ENCODE measurements around the gene PTPN14. TPM values are rescaled to one million over a fixed set of nuclear protein-coding genes. Genes with fewer than 3 reads are reported as not detected.

The PTPN14 gene
- total and polyA plus RNA-seq, 2 of the 8 experiments (the other 6 are each of a cell fraction or from before 2014, with no cell fraction given), result 14.4 to 93.6 TPM

DNA sequence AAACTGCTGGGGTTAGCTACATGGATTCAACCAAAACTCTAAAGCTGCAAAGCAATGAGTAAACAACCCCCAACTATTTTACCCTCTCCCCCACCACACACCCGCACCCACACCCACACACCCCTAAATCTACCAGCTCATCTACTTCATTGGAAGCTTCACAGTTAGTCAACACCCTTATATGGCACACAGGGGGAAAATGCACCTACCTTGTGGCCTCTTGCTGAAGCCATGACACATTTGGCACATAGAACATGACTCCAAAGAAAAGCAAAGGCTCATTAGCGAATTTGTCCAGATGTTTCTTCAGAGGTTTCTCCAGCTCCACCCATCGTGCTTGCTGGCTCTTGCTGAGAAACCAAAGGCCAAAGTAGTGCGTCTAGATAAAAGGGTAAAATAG is 99.8 kb downstream of the PTPN14 start:
- no peak overlapping the region for H3K4me3 ChIP-seq (ENCODE audit: extremely low read depth in 1 of 4, insufficient read depth in 2 of 4, low read depth in 3 of 4, low read length in 4 of 4)
- DNase-seq (ENCODE audit: low read depth in 1 of 2, low spot score in 2 of 2) (no peak), FAIRE-seq (no peak)
- H3K4ac ChIP-seq (replicated peaks; ENCODE audit: insufficient read length, low read depth, low read length), result no peak overlapping the region
- H3K79me1 ChIP-seq (ENCODE audit: low read depth, low read length), result no peaks in the 10 kb centered on the region; the same call in 1 of the 2 replicates
- H3K23me2 ChIP-seq (ENCODE audit: low read depth, low read length), result no peaks in the 10 kb centered on the region
- H2BK20ac ChIP-seq (ENCODE audit: low read length), result no peak overlapping the region; the same call in 1 of the 2 replicates
- no peak overlapping the region for H3K9ac ChIP-seq (replicated peaks in 1 of 4; ENCODE audit: extremely low read depth in 1 of 4, low read depth in 3 of 4, low read length in 3 of 4)
- H2BK12ac ChIP-seq (ENCODE audit: low read depth, low read length), result no peak overlapping the region; the same call in 1 of the 2 replicates
- peak overlapping the region; percentile 41; the same call in 1 of the 2 replicates for H2BK5ac ChIP-seq (ENCODE audit: low read depth, low read length)
- H3K14ac ChIP-seq (ENCODE audit: insufficient read length), result no peak overlapping the region
- H3K56ac ChIP-seq (replicated peaks; ENCODE audit: insufficient read length, low read depth, low read length), result no peak overlapping the region
- no peaks in the 10 kb centered on the region for H3K27me3 ChIP-seq (replicated peaks in 1 of 4; ENCODE audit: control insufficient read depth in 3 of 4, extremely low read depth in 1 of 4, insufficient read depth in 3 of 4, low read length in 3 of 4)
- H2AFZ ChIP-seq (ENCODE audit: low read length), result no peak overlapping the region
- H3K23ac ChIP-seq (ENCODE audit: insufficient read length), result no peak overlapping the region
- POLR2A ChIA-PET (ENCODE audit: partially characterized antibody), result interaction anchor here (1.5 to 3.1 kb wide), 2 partner anchors 10 to 99 kb away, joined by 4 to 17 read pairs; partner anchors contain the start of gene PTPN14
- no peaks in the 10 kb centered on the region for H4K20me1 ChIP-seq (replicated peaks in 1 of 2; ENCODE audit: control insufficient read depth in 1 of 2, insufficient read depth in 2 of 2, low read length in 2 of 2)
- no peak overlapping the region for H3K4me2 ChIP-seq (ENCODE audit: insufficient read depth in 1 of 2, low read depth in 2 of 2, low read length in 2 of 2)
- peak overlapping the region; percentile 71; the same call in 1 of the 2 replicates for H2AK5ac ChIP-seq (ENCODE audit: low read depth, low read length)
- H3K4me1 ChIP-seq (replicated peaks in 1 of 4; ENCODE audit: control insufficient read depth in 3 of 4, insufficient read depth in 4 of 4, low read length in 3 of 4), result peaks cover 1 to 28% (median 13%) of the 10 kb centered on the region in 4 experiments; a peak in 6 of 7 replicates
- no peak overlapping the region for H4K5ac ChIP-seq (ENCODE audit: insufficient read length, low read depth, low read length)
- 86% methylated on average over 4 of the region's 4 CpGs; no CpG with 5 or more reads in 1 of the 2 experiments for WGBS, 2 experiments (ENCODE audit: extremely low coverage in 1 of 2, insufficient coverage in 1 of 2, insufficient read length in 1 of 2, insufficient replicate concordance in 2 of 2, low coverage in 1 of 2, low lambda C conversion rate in 2 of 2, missing lambda C conversion rate in 1 of 2)
- H3K27ac ChIP-seq (ENCODE audit: low read depth, low read length), result no peak overlapping the region
- H2BK15ac ChIP-seq (ENCODE audit: low read length), result 0 out of 2 replicates have a peak overlapping the region, but pooled peaks have one; percentile 22
- peak overlapping the region; percentile 20 for H4K91ac ChIP-seq (replicated peaks; ENCODE audit: insufficient read length, low read length)
- H3K36me3 ChIP-seq (ENCODE audit: control insufficient read depth in 2 of 4, insufficient read depth in 4 of 4, low read length in 3 of 4), result peaks cover 0 to 2% (median 0%) of the 10 kb centered on the region in 4 experiments; a peak in 2 of 8 replicates
- no peak overlapping the region for H2BK120ac ChIP-seq (replicated peaks; ENCODE audit: low read depth, low read length)
- H4K8ac ChIP-seq (ENCODE audit: extremely low read depth, insufficient read depth, low read length), result no peak overlapping the region
- H3K18ac ChIP-seq (ENCODE audit: extremely low read depth, low read length), result no peak overlapping the region
- CTCF ChIA-PET (ENCODE audit: partially characterized antibody), result interaction anchor here (0.7 to 7.0 kb wide), 16 partner anchors 14 to 134 kb away, joined by 3 to 38 read pairs (median 6); no protein-coding TSS in a partner anchor
- peaks cover 0 to 39% of the 10 kb centered on the region in 2 experiments; a peak in 2 of 4 replicates for H3K79me2 ChIP-seq (ENCODE audit: control insufficient read depth in 1 of 2, insufficient read depth in 2 of 2, low read length in 2 of 2)
- H3K9me3 ChIP-seq (ENCODE audit: insufficient read depth in 2 of 2, low read depth in 1 of 2, low read length in 1 of 2), result no peaks in the 10 kb centered on the region
- TF ChIP-seq SAP30 (IDR thresholded peaks at IDR 0.05; ENCODE audit: insufficient read depth, insufficient replicate concordance, low read length), result no peak
- no peak for TF ChIP-seq POLR2A (IDR thresholded peaks at IDR 0.05; ENCODE audit: control extremely low read depth in 1 of 2, low read depth in 2 of 2, low read length in 2 of 2)
- no peak for TF ChIP-seq RAD21 (IDR thresholded peaks at IDR 0.05 in 1 of 2, conservative IDR thresholded peaks at IDR 0.05 in 1 of 2; ENCODE audit: low read depth in 2 of 2, low read length in 2 of 2)
- TF ChIP-seq TCF12 (IDR thresholded peaks at IDR 0.05; ENCODE audit: low read depth, low read length), result no peak
- no peak for TF ChIP-seq HDAC2 (IDR thresholded peaks at IDR 0.05; ENCODE audit: borderline replicate concordance in 1 of 2, low read depth in 2 of 2, low read length in 2 of 2)
- no peak for TF ChIP-seq RBBP5 (IDR thresholded peaks at IDR 0.05; ENCODE audit: borderline replicate concordance, low read depth, low read length)
